ENCODE data around the gene VCAM1. TPM values are rescaled to one million over a fixed set of nuclear protein-coding genes. Genes with fewer than 3 reads are reported as not detected.
"Not testable (repeated sequence)": the region's sequence is repeated elsewhere in the genome, so short reads cannot be mapped to it uniquely, and the experiment has no call there.

The VCAM1 gene
- total RNA-seq = not detected

GRCh38 chr1:100719490-100719889 is at the start of gene VCAM1:
VCAM1 (plus strand) TSS chr1:100719742; CDS start chr1:100719861, 119 bp downstream.
- no peak for DNase-seq

DNA sequence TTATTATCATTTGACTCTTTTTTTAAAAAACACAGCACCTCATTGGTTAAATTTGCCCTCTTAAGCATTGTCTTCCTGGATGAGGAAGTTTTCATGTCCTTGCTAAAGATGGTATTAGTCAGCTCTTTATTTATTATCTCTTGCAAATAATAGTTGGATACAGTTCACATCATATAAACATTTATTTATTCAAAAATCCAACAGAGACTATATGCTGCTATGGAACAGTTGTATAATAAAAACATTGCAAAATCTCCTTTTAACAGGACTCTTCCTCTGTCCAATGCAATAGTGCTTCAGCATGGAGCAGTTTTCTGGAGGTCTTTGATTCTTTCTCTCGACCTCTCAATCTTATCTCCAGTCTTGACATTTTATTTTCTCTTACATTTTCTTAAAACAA is 49.5 kb upstream of the VCAM1 start:
- DNase-seq = no peak

GRCh38 chr1:100671601-100672000 is 47.9 kb upstream of the VCAM1 start:
- no peak for DNase-seq

- DNase-seq = no peak
Observed at GRCh38 chr1:100683448-100684349, 35.8 kb upstream of the VCAM1 start.

- no peak for DNase-seq
Observed at GRCh38 chr1:100699744-100700143, 19.8 kb upstream of the VCAM1 start.

- DNase-seq = no peak
Observed at GRCh38 chr1:100700586-100700985, 19.0 kb upstream of the VCAM1 start.

- DNase-seq = no peak
Observed at GRCh38 chr1:100703052-100703451, 16.5 kb upstream of the VCAM1 start.

DNA sequence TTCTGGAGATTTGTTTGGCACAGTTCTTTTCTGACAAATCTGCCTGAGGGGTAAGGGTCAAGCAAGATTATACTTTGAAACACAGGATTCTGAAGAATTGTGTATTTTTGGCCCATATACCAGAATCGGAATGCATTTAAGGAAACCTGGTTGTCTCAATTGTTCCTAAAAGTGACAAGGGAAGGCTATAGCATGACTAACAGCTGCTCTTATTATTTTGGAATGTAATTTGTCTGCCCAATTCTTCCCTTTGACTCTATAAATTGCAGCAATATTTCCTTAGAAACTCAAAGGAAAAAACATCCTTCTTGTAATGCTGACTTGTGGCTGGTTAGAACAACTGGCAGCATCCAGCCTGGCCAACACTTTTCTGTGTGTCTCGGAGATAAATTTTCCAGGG is 15.8 kb upstream of the VCAM1 start:
- DNase-seq = no peak

DNA sequence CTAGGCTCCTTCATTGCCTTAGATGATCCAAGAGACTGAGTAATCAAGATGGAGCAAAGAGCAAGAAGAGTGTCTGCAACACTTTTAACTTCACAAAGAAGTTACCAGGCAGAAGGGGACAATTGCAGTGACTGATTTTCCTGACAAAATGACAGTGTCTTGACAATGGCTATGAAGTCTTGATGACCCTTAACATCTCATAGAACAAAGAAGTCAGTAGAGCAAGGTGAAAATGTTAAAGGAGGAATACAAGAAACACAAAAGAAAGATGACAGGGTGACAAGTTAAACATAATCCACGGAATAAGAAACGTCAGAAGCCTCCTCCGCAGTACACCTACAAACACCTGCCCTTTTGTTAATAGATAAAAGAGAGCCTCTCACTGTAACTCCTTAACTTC is 15.1 kb upstream of the VCAM1 start:
- no peak for DNase-seq

DNA sequence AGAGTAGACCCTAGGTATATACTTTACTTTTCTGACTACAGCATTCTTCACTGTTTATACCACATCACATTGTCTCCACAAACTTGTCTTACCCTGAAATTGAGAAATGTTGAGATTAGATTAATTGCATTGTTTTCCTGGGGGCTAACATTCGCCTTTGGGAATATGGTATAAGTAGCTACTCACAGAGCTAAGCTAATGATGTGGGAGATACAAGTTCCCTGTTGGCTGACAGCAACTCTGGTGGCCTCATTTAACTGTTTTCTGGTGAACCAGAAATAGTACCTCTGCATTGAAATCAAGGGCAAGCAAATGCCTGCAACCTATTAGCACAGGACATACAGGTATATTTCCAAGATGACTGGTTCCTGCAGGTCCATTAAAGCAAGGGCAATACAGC is 13.2 kb upstream of the VCAM1 start:
- DNase-seq = no peak

DNA sequence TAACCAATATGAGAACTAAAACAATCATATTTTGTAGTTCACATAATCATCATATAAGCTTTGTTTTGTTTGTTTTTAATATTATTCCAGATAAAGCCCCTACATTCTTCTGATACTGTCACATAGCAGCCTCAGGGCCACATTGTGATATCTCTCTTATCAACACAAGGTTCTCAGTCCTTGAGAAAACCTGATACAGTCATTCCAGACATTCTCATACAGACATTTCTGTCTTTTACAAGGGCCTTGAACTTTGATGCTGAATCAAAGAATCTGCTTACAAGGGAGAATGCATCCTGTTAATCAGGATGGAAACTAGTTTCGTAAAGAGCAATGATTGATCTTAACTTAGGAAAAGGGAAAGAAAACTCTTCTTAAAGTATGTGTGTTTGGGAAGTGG is 12.7 kb upstream of the VCAM1 start:
- no peak for DNase-seq

- no peak for DNase-seq
Observed at GRCh38 chr1:100708476-100709062, 11.0 kb upstream of the VCAM1 start.

- DNase-seq = no peak
Observed at GRCh38 chr1:100710906-100711682, 8.4 kb upstream of the VCAM1 start.

DNA sequence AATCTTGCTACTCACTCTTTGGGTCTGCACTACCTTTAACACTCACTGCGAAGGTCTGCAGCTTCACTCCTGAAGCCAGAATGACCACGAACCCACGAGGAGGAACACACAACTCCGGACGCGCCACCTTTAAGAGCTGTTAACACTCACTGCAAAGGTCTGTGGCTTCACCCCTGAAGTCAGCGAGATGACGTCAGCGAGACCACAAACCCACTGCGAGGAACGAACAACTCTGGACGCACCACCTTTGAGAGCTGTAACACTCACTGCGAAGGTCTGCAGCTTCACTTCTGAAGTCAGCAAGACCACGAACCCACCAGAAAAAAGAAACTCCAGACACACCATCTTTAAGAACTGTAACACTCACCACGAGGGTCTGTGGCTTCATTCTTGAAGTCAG is 6.5 kb upstream of the VCAM1 start:
- DNase-seq = not testable (repeated sequence)

- DNase-seq = no peak
Observed at GRCh38 chr1:100713626-100714025, 5.9 kb upstream of the VCAM1 start.

DNA sequence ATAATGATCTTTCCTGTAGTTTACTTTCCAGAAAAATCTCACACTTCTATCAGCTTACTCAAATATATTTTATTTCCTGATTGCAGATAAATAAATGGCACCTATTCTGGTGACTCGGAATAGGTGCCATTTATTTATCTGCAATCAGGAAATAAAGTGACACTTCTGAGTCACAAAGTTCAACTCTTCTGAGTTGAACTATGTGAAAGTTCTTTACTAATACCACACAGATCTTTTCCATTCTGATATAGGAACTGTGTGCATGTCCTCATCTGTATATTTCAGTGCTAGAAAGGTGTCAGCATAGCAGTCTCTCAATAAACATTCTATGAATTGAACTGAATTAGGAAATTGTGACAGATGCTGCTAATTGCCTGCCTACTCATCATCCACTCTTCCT is 4.9 kb upstream of the VCAM1 start:
- no peak for DNase-seq

DNA sequence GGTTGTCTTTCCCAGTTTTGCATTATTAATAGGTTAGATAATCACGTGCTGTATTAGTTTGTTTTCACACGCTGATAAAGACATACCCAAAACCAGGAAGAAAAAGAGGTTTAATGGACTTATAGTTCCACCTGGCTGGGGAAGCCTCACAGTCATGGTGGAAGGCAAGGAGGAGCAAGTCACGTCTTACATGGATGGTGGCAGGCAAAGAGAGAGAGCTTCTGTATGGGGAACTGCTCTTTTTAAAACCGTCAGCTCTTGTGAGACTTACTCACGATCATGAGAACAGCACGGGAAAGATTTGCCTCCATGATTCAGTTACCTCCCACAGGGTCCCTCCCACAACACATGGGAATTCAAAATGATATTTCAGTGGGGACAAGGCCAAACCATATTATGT is 2.3 kb upstream of the VCAM1 start:
- DNase-seq = no peak

- no peak for DNase-seq
Observed at GRCh38 chr1:100718581-100718980, 961 bp upstream of the VCAM1 start.

DNA sequence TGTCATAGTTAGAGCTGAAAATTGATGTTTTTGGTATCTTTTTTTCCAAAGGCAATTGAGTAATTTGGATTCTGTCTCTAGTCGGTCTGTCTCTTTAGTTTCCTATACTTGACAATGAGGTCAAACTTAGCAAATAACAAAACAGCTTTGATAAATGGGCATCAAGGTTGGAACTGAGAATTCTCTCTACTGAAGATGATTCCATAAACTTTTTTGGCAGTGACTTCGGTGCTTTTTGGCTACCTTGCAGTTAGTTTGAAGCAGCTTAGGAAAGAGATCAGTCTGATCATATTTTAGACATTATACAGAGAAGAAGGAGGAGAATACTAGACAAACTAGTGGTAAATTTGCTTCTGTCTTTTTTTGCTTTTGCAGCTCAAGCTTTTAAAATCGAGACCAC is 559 bp downstream of the VCAM1 start:
- no peak for DNase-seq

GRCh38 chr1:100720751-100721150 is 1.2 kb downstream of the VCAM1 start:
- no peak for DNase-seq

DNA sequence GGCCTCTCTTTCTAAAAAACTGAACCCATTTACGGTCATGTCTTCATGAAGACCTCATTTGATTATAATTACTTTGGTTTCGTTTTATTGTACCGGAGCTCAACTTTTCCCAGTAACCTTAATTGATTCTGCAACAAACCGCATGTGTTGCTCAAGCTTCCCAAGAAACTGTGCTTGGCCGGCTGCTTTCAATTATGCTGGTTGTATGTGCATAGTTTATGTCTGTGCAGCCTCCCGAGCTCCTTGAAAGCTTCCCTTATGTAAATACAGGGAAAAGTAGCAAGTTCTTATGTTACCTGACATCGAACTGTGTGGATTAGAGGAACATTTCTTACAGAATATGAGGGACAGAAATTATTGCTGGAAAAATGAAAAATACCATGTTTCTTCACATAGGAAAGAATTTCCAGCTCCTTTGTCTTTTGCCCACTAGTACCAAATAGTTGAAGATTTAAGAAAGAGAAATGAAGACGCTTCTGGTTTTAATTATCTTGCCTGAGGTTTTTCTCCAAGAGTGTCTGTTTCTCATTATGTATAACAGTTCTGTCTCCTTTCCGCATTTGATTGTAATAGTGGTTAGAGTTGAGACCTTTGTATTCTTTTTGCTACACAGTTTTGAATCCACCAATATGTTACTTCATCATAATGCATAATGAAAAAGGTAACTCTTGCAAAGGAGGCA is 2.1 kb downstream of the VCAM1 start:
- DNase-seq = no peak

DNA sequence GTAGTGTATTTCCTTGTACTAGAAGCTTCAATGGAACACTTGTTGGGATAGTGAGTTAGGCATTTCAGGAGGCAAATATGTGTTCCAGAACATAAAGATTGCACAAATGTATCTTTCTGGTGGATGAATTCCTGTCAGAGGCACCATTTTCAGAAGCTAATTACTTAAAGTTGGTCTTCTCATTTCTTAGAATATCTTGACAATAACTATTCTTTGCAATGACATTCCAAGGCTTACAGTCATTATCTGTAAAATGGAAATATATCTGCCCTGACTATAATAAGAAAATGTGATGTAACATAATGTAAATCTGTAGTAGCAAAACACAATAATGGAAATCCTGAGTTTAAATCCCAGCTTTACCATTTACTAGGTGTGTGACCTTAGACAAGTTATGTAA is 2.7 kb downstream of the VCAM1 start:
- DNase-seq = no peak

- DNase-seq = no peak
Observed at GRCh38 chr1:100724281-100724680, 4.7 kb downstream of the VCAM1 start.
